Hematopoietic multipotent progenitor cell treated with erythropoietin and hydrocortisone succinate and interleukin-3 and kit ligand, for 15 days (in vitro differentiated cells): Measurements from ENCODE around the gene ADNP2.

Experiments
- DNase-seq: peaks from one replicate; pipeline ENCODE4 v3.0.0-alpha.2; 2015; ENCODE audit warnings: low spot score

The ADNP2 gene

GRCh38 chr18:80107426-80107825, 1.6 kb upstream of the ADNP2 start:
- no peak for DNase-seq

GRCh38 chr18:80108121-80108536, 933 bp upstream of the ADNP2 start:
- DNase-seq, result no peak

GRCh38 chr18:80109676-80110078, 615 bp downstream of the ADNP2 start:
- DNase-seq, result peak; percentile 32

DNA sequence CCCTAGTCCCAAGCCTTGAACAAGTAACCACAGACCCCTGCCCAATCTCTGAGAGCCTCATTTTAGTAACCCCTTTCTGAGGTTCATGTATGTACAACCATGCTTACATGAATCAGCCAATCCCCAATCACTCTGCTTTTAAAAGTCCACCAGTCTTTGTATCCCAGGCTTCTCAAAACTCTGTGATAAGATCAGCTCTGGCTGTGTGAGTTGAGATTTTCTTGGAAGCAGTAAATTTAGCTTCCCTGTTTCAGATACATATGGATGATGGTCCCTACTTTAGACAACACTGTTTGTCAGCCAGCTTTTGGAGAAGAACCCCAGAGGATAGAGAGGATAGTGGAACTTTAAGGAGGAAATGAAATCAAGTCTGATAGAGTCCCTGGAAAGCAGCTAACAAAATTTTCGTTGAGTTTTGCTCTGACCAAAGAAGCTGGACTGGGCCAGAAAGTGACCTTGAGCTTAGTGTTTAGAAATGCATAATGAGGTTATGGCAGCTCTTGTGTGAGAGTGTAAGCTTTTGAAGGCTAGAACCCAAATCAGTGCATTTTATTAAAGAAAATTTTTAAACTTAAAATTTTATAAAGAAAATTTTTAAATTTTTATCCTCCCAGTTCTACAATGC, 3.7 kb downstream of the ADNP2 start:
- DNase-seq, result no peak

- no peak for DNase-seq
These were observed 6.0 kb downstream of the ADNP2 start for GRCh38 chr18:80115035-80115434.

DNA sequence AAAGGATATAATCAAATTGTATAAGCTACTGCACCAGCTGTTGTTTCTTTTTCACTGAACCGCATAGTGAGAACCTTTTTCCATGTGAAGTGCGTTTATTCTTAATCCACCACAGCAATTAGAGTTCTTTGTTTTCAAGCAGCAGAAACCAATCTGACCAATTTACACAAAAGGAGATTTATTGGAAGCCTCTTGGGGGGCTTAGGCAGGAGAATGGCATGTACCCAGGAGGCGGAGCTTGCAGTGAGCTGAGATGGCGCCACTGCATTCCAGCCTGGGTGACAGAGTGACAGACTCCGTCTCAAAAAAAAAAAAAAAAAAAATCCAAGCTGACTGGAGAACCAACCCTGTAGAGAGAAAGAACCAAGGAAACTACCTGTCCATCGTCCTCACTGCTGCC, 10.0 kb downstream of the ADNP2 start:
- DNase-seq, result no peak

DNA sequence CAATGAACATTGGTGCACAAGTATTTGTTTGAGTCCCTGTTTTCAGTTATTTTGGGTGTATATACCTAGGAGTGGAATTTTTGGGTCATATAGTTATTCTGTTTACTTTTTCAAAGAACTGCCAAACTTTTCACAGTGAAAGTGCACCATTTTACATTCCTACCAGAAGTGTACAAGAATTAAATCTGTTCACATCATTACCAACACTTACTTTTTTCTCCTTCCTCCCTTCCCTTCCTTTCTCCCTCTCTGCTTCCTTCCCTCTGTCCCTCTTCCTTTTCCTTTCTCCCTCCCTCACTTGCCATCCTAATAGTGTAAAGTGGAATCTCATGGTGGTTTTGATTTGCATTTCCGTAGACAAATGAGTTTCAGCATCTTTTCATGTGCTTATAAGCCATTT, 11.9 kb downstream of the ADNP2 start:
- no peak for DNase-seq

GRCh38 chr18:80124131-80124530, 15.1 kb downstream of the ADNP2 start:
- no peak for DNase-seq

GRCh38 chr18:80126797-80127196, 17.7 kb downstream of the ADNP2 start:
- DNase-seq, result no peak

GRCh38 chr18:80127635-80128034, 18.6 kb downstream of the ADNP2 start:
- DNase-seq, result no peak

DNA sequence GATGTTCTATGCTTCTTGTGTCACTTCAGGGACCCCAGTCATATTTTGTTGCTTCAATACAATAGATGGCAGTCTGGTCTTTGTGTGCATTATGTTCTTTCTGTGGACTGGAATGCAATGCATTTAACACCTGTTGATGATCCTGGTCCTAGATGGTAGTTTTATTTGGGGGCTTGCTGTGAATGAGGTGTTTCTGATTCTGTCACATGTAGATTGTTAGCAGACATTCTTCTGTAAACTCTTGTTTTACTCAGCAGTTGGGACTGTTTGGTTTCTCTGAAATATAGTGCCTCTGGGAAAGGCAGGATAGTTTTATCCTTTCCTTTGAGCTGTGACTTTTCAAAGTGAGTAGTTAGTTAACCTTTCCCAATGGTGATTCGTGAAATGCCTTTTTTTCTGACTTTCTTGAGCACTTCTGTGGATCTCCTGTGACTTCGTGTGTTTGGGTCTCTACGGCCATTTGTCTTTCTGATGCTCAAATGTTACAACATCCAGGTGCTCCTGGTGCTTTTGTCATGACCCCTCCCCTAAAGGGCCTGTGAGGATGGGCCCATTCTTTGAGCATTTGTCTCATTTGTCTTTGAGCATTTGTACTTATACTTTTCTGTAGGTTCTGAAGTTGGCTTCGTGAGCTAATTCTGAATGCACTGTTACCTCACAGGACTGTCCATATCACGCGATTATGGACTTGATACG, 20.8 kb downstream of the ADNP2 start:
- no peak for DNase-seq

DNA sequence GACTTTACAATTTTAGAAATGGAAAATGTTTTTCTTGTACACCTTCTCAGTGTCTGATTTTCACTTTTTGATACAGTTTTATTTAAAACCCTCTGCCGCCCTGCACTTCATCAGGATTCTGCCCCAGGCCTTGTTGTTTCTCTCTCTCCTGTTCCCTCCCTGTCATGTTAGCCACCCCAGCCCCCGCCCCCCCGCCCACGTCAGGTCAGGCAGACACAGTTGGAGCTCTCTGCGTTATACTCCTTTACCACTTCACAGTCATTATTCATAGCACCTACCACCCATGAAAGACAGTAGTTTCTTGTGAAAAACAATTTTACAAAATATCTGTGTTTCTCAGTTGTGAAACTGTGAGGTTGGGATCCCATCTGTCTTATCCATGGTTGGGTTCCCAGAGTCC, 21.5 kb downstream of the ADNP2 start:
- DNase-seq, result no peak

- DNase-seq, result no peak
These were observed 23.2 kb downstream of the ADNP2 start for GRCh38 chr18:80132180-80132812.

GRCh38 chr18:80133124-80133523, 24.1 kb downstream of the ADNP2 start:
- DNase-seq, result no peak

GRCh38 chr18:80135136-80135535, 26.1 kb downstream of the ADNP2 start:
- no peak for DNase-seq

DNA sequence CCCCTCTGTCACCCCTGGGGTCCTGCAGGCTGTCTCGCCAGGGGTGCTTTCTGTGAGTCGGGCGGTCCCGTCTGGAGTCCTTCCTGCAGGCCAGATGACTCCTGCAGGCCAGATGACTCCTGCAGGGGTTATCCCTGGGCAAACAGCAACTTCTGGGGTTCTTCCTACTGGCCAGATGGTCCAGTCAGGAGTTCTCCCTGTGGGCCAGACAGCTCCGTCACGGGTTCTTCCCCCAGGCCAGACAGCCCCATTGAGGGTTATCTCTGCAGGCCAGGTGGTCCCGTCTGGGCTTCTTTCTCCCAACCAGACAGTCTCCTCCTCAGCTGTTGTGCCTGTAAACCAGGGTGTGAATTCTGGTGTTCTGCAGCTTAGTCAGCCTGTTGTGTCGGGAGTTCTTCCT, 27.6 kb downstream of the ADNP2 start:
- DNase-seq, result no peak

- no peak for DNase-seq
These were observed 28.1 kb downstream of the ADNP2 start for GRCh38 chr18:80137137-80137536.

GRCh38 chr18:80137976-80138375, 28.9 kb downstream of the ADNP2 start:
- DNase-seq, result no peak

- no peak for DNase-seq
These were observed 31.5 kb downstream of the ADNP2 start for GRCh38 chr18:80140455-80140985.

DNA sequence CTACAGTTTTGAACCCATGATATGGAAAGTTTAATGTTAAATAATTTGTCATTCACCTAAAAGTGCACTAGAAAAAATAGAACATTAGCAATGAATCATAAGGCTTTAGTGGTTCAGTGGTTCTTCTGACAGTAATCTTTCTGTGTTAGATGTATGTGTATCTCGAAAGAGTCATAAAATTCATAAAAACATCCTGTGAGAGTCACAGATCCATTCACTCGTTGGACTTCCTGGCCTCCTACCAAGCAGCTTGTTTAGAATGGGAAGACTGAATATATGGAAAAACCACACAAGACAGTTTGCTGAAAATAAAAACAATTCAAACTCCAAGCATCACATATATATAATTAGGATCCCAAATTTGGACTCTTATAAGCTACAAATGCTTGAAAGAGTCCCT, 34.8 kb downstream of the ADNP2 start:
- no peak for DNase-seq

DNA sequence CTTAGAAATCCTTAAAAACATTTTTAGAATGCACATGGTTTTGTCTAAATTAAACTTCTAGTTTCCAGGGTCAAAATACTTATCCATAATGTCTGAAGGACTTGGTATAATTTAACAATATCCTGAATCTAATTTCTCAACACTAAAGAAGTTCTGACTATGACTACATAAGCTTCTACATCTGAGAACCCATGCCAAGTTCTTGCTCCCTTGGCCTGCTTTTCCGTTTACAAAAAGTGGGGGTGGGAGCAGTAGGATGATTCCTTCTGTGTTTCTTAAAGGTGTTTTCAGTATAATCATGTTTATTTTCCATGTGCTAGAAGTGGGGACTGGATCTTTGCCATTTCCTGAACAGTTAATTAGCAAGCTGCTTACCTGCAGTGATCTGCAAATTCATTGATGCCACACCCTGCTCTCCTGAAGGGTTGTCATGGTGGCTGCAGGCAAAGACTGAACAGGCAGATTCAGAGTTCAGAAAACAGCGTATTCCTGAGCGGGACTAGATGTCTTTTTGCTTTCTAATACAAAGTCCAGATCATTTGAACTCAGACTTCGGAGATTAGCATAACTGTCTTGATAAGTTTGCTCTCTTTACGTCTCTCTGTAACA, 36.2 kb downstream of the ADNP2 start:
- no peak for DNase-seq

DNA sequence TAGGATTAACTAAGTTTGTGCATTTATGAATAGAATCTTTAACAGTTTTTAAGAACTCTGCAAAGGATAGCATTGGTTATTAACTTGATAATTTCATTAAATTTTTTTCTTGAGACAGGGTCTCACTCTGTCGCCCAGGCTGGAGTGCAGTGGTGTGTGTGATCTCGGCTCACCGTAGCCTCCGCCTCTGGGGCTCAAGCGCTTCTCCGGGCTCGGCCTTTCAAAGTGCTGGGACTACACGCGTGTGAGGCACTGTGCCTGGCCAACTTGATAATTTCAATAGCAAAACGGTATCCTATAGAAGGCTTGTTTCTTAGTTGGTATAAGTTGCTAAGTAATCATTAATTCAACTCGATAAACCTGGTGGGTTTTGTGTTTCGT, 38.0 kb downstream of the ADNP2 start:
- DNase-seq, result no peak
